ENCODE measurements around the gene SLC1A4.

DNA sequence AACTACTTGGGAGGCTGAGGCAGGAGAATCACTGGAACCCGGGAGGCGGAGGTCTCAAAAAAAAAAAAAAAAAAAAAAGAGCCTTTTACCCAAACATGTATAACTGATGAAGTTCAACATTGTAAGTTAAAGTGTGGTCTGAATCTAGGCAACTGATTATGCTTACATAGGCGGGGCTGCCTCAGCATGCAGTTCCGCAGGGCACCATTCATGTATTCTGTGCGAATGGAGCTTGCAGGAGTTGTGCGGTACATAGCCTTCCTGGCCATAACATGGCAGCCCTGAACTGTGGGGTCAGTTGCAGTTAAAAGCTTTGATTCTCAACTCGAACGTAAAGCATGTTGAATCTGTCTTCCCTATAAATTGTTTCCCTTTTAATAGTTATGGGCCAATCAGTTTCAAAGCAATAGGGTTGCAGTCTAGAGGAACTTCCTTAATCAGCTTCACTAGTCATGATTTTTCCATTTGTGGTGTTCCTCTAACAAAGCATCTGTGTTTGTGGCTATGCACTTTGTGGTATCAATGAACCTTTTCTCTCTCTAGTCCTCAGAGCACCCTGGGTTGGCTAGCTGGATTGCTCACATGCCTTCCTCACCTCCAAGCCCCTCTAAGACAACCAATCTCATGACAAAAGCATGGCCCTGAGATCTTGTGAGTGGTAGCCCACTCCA is 36.4 kb downstream of the SLC1A4 start:
- TF ChIP-seq HNF4G (IDR thresholded peaks at IDR 0.05) (no peak), RAD21 (IDR thresholded peaks at IDR 0.05) (no peak), YY1 (IDR thresholded peaks at IDR 0.05) (no peak), JUND (IDR thresholded peaks at IDR 0.05) (no peak), FOXA1 (IDR thresholded peaks at IDR 0.05) (no peak), TAF1 (conservative IDR thresholded peaks at IDR 0.05) (no peak)
- TF ChIP-seq, protein P1, sequence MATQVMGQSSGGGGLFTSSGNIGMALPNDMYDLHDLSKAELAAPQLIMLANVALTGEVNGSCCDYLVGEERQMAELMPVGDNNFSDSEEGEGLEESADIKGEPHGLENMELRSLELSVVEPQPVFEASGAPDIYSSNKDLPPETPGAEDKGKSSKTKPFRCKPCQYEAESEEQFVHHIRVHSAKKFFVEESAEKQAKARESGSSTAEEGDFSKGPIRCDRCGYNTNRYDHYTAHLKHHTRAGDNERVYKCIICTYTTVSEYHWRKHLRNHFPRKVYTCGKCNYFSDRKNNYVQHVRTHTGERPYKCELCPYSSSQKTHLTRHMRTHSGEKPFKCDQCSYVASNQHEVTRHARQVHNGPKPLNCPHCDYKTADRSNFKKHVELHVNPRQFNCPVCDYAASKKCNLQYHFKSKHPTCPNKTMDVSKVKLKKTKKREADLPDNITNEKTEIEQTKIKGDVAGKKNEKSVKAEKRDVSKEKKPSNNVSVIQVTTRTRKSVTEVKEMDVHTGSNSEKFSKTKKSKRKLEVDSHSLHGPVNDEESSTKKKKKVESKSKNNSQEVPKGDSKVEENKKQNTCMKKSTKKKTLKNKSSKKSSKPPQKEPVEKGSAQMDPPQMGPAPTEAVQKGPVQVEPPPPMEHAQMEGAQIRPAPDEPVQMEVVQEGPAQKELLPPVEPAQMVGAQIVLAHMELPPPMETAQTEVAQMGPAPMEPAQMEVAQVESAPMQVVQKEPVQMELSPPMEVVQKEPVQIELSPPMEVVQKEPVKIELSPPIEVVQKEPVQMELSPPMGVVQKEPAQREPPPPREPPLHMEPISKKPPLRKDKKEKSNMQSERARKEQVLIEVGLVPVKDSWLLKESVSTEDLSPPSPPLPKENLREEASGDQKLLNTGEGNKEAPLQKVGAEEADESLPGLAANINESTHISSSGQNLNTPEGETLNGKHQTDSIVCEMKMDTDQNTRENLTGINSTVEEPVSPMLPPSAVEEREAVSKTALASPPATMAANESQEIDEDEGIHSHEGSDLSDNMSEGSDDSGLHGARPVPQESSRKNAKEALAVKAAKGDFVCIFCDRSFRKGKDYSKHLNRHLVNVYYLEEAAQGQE (IDR thresholded peaks at IDR 0.05): no peak
- TF ChIP-seq, protein P2, sequence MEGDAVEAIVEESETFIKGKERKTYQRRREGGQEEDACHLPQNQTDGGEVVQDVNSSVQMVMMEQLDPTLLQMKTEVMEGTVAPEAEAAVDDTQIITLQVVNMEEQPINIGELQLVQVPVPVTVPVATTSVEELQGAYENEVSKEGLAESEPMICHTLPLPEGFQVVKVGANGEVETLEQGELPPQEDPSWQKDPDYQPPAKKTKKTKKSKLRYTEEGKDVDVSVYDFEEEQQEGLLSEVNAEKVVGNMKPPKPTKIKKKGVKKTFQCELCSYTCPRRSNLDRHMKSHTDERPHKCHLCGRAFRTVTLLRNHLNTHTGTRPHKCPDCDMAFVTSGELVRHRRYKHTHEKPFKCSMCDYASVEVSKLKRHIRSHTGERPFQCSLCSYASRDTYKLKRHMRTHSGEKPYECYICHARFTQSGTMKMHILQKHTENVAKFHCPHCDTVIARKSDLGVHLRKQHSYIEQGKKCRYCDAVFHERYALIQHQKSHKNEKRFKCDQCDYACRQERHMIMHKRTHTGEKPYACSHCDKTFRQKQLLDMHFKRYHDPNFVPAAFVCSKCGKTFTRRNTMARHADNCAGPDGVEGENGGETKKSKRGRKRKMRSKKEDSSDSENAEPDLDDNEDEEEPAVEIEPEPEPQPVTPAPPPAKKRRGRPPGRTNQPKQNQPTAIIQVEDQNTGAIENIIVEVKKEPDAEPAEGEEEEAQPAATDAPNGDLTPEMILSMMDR (IDR thresholded peaks at IDR 0.05; ENCODE audit: low read depth, low read length, missing input control): no peak
- TF ChIP-seq, protein P3, sequence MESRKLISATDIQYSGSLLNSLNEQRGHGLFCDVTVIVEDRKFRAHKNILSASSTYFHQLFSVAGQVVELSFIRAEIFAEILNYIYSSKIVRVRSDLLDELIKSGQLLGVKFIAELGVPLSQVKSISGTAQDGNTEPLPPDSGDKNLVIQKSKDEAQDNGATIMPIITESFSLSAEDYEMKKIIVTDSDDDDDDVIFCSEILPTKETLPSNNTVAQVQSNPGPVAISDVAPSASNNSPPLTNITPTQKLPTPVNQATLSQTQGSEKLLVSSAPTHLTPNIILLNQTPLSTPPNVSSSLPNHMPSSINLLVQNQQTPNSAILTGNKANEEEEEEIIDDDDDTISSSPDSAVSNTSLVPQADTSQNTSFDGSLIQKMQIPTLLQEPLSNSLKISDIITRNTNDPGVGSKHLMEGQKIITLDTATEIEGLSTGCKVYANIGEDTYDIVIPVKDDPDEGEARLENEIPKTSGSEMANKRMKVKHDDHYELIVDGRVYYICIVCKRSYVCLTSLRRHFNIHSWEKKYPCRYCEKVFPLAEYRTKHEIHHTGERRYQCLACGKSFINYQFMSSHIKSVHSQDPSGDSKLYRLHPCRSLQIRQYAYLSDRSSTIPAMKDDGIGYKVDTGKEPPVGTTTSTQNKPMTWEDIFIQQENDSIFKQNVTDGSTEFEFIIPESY (IDR thresholded peaks at IDR 0.05): no peak
- TF ChIP-seq, protein P4, sequence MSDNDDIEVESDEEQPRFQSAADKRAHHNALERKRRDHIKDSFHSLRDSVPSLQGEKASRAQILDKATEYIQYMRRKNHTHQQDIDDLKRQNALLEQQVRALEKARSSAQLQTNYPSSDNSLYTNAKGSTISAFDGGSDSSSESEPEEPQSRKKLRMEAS (IDR thresholded peaks at IDR 0.05): no peak

Data from liver (tissue), 3 donors.